K562 (cell line): ENCODE data around the gene KLK13. TPM values are rescaled to one million over a fixed set of nuclear protein-coding genes. Genes with fewer than 3 reads are reported as not detected.
A peak's percentile ranks its signal among the peaks of the same experiment; 100 is the strongest.

Experiments
- CTCFL ChIP-seq: IDR thresholded peaks from 2 replicates; pipeline ENCODE4 v1.6.1; 2011; ENCODE audit warnings: borderline replicate concordance, low read depth, mild to moderate bottlenecking, moderate library complexity, low read length; ENCODE audit not compliant: insufficient read depth, poor library complexity, severe bottlenecking
- DLX4 ChIP-seq: fragments of 250-450 bp; sonication (Bioruptor Pico); IDR thresholded peaks from 2 replicates; pipeline ENCODE4 v1.6.1; 2021; ENCODE audit warnings: mild to moderate bottlenecking
- FOXK1 ChIP-seq: sonication (generic); formaldehyde crosslinking; IDR thresholded peaks from 2 replicates; pipeline ENCODE4 v1.8.0; 2022; ENCODE audit warnings: missing genetic modification reagents, mild to moderate bottlenecking, borderline replicate concordance
- HDAC3 ChIP-seq: fragments of 450-650 bp; IDR thresholded peaks from 2 replicates; pipeline ENCODE4 v1.6.1; 2018; ENCODE audit warnings: borderline replicate concordance, mild to moderate bottlenecking, moderate library complexity; ENCODE audit not compliant: partially characterized antibody
- HMG20A ChIP-seq: fragments of 450-650 bp; formaldehyde crosslinking; conservative IDR thresholded peaks from 2 replicates; pipeline ENCODE4 v1.4.0; 2020; ENCODE audit warnings: mild to moderate bottlenecking, mixed read lengths
- HMG20B ChIP-seq: fragments of 250-450 bp; sonication (Bioruptor Pico); IDR thresholded peaks from 2 replicates; pipeline ENCODE4 v1.5.0; 2021; ENCODE audit warnings: mild to moderate bottlenecking
- MITF ChIP-seq: IDR thresholded peaks from 2 replicates; pipeline ENCODE4 v1.6.1; 2014; ENCODE audit warnings: antibody characterized with exemption
- PBX2 ChIP-seq, 2 experiments: IDR thresholded peaks in 1 of 2; conservative IDR thresholded peaks in 1 of 2; 2 replicates each; pipeline ENCODE4 v1.6.1; 2016; ENCODE audit warnings: low read depth in 2 of 2, mild to moderate bottlenecking in 1 of 2, missing compliant biosample characterization in 1 of 2, missing genetic modification characterization in 1 of 2, moderate library complexity in 1 of 2
- POLR3G ChIP-seq: IDR thresholded peaks from 2 replicates; pipeline ENCODE4 v1.6.1; 2011; ENCODE audit not compliant: insufficient read length, insufficient replicate concordance; ENCODE audit errors: extremely low read depth
- SMAD1 ChIP-seq: fragments of 150-350 bp; IDR thresholded peaks from 2 replicates; pipeline ENCODE4 v1.6.1; 2014; ENCODE audit warnings: low read length, low read depth; ENCODE audit not compliant: partially characterized antibody
- SMC3 ChIP-seq: conservative IDR thresholded peaks from 2 replicates; pipeline ENCODE4 v1.6.1; 2011; ENCODE audit warnings: low read depth, low read length, improper control_type of control experiment; ENCODE audit not compliant: insufficient read depth
- SNIP1 ChIP-seq: fragments of 450-650 bp; IDR thresholded peaks from 2 replicates; pipeline ENCODE4 v1.7.1; 2017; ENCODE audit warnings: low read depth, mild to moderate bottlenecking
- ZBTB33 ChIP-seq: sonication (generic); formaldehyde crosslinking; IDR thresholded peaks from 2 replicates; pipeline ENCODE4 v1.8.1; 2023; ENCODE audit warnings: mild to moderate bottlenecking, missing genetic modification reagents
- ZNF384 ChIP-seq: IDR thresholded peaks from 2 replicates; pipeline ENCODE4 v1.6.1; 2012; ENCODE audit warnings: low read depth, low read length, improper control_type of control experiment
- ZNF395 ChIP-seq: fragments of 200-800 bp; sonication (Bioruptor generic); IDR thresholded peaks from 2 replicates; pipeline ENCODE4 v1.6.1; 2017; ENCODE audit warnings: missing genetic modification characterization, missing compliant biosample characterization
- ZNF444 ChIP-seq: fragments of 250-450 bp; sonication (Bioruptor Pico); IDR thresholded peaks from 2 replicates; pipeline ENCODE4 v1.4.0; 2020; ENCODE audit warnings: mild to moderate bottlenecking, moderate library complexity
- polyA plus RNA-seq, 8 experiments: library from polyadenylated mRNA; depleted of rRNA in 4 of 8; stranded (reverse) in 5 of 8; unstranded in 3 of 8; fragments of >200 nt; fragmentation: Nextera tagmentation in 2 of 8; fragmentation: Illumina TruSeq in 1 of 8; extraction: Ambion mirVana in 2 of 8; extraction: Trizol in 1 of 8; gene quantifications; 2 replicates each; pipeline versions ENCODE4 v1.2.1 to v1.2.3, GENCODE V29; 2011 to 2014; ENCODE audit warnings: inconsistent platforms in 1 of 8, missing spikeins in 1 of 8
- total RNA-seq, 7 experiments: library from RNA; depleted of rRNA in 6 of 7; stranded (reverse); fragments of >200 nt in 6 of 7; fragmentation: Illumina TruSeq in 2 of 7; extraction: Trizol in 2 of 7; gene quantifications; 2 replicates each; pipeline versions ENCODE4 v1.2.1 to v1.2.3, GENCODE V29; 2011 to 2021; ENCODE audit warnings: low replicate concordance in 1 of 7

KLK13 gene
- total and polyA plus RNA-seq, 9 of the 15 experiments (the other 6 are each of a cell fraction or from before 2014, with no cell fraction given), result 0.72 to 9.0 (median 2.3) TPM

- peak; percentile 68 for TF ChIP-seq SMC3
- TF ChIP-seq FOXK1 (CRISPR knock-in tag), result 0 out of 2 replicates have a peak, but pooled peaks have one; percentile 35
- no peak for TF ChIP-seq POLR3G
- no peak for TF ChIP-seq MITF
- TF ChIP-seq DLX4 (CRISPR knock-in tag), result no peak
- no peak for TF ChIP-seq HMG20B (CRISPR knock-in tag)
- no peak for TF ChIP-seq SNIP1
- TF ChIP-seq ZBTB33 (CRISPR knock-in tag), result 0 out of 2 replicates have a peak, but pooled peaks have one; percentile 19
- TF ChIP-seq ZNF444, result no peak
- TF ChIP-seq CTCFL, result peak; percentile 35
- peak; percentile 40; the same call in 1 of the 2 replicates for TF ChIP-seq ZNF384
- TF ChIP-seq SMAD1, result no peak
- no peak for TF ChIP-seq HDAC3
- no peak for TF ChIP-seq ZNF395
- no peak for TF ChIP-seq HMG20A
- TF ChIP-seq PBX2 (CRISPR knock-in tag; IDR thresholded peaks at IDR 0.05; ENCODE audit: low read depth), result no peak
- TF ChIP-seq PBX2 (tag; conservative IDR thresholded peaks at IDR 0.05; ENCODE audit: low read depth), result no peak
Measured at GRCh38 chr19:51020988-51021651, 43.8 kb downstream of the KLK13 start (continued).
